GM21528 (cell line): Measurements from ENCODE around the gene WLS.

Experiments used
- ATAC-seq: cut with Tn5 transposase; IDR thresholded peaks from one replicate; pipeline ENCODE4 v1.9.1; 2021; ENCODE audit warnings: mild to moderate bottlenecking, moderate library complexity; ENCODE audit not compliant: unreplicated experiment, low FRiP score

WLS gene

GRCh38 chr1:68229650-68230483, 2.5 kb downstream of the WLS start:
- ATAC-seq = no peak

GRCh38 chr1:68228851-68229250, 3.5 kb downstream of the WLS start:
- ATAC-seq = no peak

DNA sequence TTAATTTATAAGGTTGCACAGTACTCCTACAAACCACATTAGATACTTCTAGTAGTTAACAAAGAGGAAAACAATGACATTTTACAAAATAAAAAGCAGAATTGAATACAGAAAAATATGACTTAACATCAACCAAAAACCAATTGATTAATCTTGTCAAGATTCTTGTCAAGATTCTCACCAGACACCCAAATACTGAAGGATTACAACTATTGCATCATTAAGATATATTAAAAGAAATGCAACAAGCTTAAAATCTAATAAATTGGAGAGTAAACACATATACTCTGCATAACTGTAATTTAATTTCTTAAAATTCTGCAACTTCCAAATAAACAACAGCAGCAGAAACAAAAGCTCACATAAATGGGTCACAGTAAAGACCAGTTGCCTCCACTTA, 4.7 kb downstream of the WLS start:
- no peak for ATAC-seq

- ATAC-seq = no peak
Measured at GRCh38 chr1:68225781-68226180, 6.5 kb downstream of the WLS start.

DNA sequence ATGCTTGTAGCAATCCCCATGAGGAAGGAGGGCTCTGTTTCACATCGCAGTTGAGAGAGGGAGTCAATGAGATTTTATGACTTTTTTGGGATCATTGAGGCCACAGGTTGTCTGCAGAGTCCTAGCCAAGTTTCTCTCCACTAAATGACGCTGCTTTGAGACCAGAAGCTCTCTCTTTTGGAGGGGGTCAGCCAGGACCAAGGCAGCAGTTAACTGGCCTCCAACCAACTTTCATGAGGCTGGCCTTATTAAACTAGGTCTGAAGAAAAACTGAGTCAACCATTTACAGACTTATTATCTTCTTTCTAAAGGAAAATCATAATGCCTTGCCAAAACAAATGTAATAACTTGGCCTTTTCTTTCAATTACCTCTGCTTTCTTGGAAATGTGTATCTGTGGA, 8.6 kb downstream of the WLS start:
- ATAC-seq = no peak

- no peak for ATAC-seq
Measured at GRCh38 chr1:68221980-68222373, 10.3 kb downstream of the WLS start.

DNA sequence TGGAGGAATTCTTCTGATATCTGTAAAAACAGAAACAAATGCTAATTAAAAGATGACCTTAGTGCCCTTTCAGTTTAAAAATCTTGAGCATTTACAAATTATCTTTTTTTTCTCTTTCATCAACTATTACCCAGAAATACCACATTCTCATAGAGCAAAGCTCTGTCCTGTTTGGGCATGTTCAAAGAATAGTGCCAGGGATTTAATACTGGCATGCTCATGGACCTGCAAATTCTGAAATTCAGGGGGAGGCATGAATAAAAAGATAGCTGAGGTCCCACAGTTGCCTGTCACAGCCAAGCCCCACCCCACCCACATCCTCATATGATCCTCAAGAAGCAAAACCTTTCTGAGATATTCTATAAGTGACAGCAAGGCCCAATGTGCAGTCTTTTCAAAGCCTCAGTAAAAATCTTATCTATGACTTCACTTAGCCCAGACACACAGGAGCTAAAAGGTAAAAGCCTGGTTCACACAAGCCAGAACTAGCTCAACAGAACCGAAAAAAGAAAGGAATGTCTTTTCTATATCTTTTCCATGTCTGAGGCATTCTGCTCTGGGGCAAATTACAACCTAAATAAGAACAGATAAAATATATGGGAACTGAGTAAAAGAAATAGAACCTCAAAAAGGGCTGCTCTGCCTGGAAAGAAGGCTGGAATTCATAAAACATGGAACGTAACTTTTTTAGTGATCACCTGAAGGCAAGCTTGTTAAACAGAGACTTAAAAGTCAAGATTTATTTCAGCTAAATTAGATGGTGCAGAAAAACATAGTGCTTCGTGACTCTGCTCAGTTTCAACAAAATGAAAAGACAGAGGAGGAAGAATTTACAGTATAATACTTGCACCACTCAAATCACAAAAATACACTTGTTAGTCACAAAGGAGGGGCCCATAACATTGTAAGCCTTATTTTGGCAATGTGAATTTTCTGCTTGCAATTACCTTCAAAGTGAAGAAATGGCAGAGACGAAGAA, 11.0 kb downstream of the WLS start:
- no peak for ATAC-seq

DNA sequence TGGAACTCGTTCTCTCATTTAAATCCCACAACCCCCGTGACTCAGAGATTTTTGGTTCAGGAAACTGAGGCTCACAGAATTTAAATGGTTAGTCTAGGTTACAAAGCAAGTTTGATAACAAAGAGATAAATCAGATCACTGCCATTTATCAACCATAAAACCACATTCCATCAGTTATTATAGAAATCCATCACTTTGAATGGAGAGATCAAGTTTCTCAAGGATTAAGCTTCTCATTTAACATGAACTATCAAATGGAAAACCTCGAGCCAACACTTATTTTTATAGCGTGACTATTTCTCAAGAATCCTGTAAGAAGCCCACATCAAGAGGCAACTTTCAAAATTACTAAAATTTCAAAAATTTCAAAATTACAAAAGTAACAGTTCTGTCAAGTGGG, 11.9 kb downstream of the WLS start:
- ATAC-seq = no peak

GRCh38 chr1:68218490-68218889, 13.8 kb downstream of the WLS start:
- ATAC-seq = no peak

DNA sequence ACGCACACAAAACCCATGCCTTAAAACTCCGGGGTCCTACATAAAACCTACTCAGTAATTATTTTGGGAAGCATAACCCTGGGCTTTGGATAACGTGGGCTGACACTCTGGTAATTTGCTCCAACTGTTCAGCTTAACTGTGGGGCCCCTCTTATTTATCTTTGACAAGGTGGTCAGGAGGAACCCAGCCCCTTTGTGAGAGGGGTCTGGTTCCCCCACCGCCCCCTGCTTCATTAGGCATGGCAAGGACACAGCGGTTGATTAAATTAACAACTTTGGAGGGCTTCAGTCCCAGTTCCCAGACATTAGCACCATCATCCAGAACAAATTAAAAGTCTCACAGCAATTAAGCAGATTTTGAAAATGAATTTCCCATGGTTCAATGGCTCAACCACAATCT, 14.7 kb downstream of the WLS start:
- no peak for ATAC-seq

DNA sequence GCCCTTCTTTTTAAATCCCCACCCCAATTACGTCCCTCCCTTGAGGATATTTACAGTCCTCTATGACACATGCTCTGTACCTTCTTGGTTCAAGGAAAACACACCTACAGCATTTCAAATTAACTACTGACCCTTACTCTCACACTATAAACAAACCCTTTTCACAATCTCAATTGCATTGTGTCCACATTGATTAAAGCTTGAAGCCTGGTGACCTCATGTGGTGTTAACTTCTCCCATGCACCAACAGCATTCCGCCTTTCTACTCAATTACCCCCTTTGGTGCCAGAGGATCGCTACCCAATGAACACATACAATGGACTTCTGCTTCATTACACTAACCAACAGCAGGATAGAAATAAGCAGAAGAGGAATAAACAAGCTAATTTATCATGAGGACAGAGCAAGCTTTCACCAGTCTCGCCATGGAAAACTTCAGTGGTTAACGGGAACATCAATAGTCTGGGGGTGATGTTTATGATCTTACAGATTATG, 15.2 kb downstream of the WLS start:
- ATAC-seq = no peak

GRCh38 chr1:68216089-68216772, 16.1 kb downstream of the WLS start:
- ATAC-seq = no peak

GRCh38 chr1:68213843-68214242, 18.5 kb downstream of the WLS start:
- no peak for ATAC-seq

- no peak for ATAC-seq
Measured at GRCh38 chr1:68211761-68212380, 20.5 kb downstream of the WLS start.

- ATAC-seq = no peak
Measured at GRCh38 chr1:68210829-68211228, 21.5 kb downstream of the WLS start.

GRCh38 chr1:68210027-68210426, 22.3 kb downstream of the WLS start:
- no peak for ATAC-seq

DNA sequence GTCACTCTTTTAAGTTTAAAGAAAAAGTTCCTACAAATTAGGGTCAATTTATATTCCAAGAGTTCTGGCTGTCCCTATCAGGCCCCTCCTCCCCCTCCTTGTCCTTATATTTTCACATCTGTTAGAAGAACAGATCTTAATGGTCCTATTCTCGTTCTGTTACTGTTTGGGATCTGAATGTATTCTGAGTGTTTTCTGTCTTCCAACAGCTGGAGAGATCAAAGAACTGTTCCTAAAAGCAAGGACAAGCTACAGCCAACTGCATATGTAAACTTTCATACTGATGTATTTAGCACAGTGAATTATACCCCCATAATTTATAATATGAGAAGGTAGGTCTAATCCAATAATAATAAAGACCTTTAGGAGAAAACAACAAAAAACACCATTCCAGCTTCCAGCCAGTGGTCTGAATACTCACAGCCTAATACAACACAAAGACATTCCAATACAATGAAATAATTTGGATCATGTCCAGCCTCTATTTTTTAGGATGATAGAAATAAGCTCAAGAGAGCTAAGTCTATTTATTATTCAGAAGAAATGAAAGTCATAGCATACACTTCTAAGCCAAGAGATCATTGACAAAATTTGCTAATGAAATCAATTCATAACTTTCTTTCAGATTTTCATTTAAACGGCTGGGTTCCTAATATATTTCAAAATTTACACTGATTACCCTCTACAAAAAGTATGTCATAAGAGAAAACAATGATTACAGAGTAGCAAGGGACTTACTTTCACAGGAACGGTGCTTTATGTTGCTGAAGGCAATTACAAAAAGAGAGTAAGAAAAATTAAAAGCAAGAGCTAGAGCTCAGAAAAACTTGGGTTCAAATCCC, 25.3 kb downstream of the WLS start:
- no peak for ATAC-seq

DNA sequence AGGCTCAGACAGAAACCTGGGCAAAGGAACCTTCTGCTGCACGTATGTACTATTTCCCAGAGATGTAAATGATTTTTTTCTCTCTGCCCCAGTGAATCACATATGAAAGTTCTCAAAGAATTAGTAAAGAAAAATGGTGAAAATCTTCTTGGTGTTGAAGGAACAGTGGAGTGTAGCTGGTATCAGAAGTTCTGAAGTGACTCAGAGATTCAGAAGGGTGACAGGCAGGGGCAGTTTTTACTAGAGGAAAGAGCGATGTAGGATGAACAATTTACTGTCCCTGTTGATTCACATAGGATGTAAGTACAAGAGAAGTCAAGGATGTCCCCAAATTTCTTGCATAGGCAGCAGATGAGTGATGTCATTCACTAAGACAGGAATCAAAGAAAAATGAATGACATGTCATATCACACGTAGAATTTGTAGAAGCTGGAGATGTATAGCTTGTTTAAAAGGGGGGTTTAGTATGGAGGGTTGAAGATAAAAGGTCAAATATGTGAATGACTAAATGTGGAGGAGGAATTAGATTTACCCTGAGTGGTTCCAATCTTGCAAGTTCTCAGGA, 26.4 kb downstream of the WLS start:
- ATAC-seq = no peak

GRCh38 chr1:68204977-68205630, 27.2 kb downstream of the WLS start:
- ATAC-seq = no peak
